ENCODE results near the gene SUFU. TPM values are rescaled to one million over a fixed set of nuclear protein-coding genes. Genes with fewer than 3 reads are reported as not detected.

Gene SUFU
- total and polyA plus RNA-seq, 2 of the 13 experiments (the other 11 are each of a cell fraction or from before 2014, with no cell fraction given) = 2.9 to 5.5 TPM

GRCh38 chr10:102669206-102670064 is 165.7 kb downstream of the SUFU start (continued):
- no peak for TF ChIP-seq HNF1A (IDR thresholded peaks at IDR 0.05; ENCODE audit: low read depth)
- no peak for TF ChIP-seq HNF1A (CRISPR knock-in tag; IDR thresholded peaks at IDR 0.05; ENCODE audit: borderline replicate concordance)
- TF ChIP-seq ZFX (CRISPR knock-in tag; IDR thresholded peaks at IDR 0.05; ENCODE audit: low read depth) = peak; percentile 86
- no peak for TF ChIP-seq ZNF724P (CRISPR knock-in tag; IDR thresholded peaks at IDR 0.05; ENCODE audit: borderline replicate concordance)
- 0 out of 2 replicates have a peak, but pooled peaks have one; percentile 15 for TF ChIP-seq MED1 (CRISPR knock-in tag; IDR thresholded peaks at IDR 0.05)
- TF ChIP-seq XRCC5 (optimal IDR thresholded peaks at IDR 0.05; ENCODE audit: low read length) = peak; percentile 23
- no peak for TF ChIP-seq CAMTA2 (CRISPR knock-in tag; IDR thresholded peaks at IDR 0.05; ENCODE audit: borderline replicate concordance)
- TF ChIP-seq TIGD3 (CRISPR knock-in tag; IDR thresholded peaks at IDR 0.05; ENCODE audit: borderline replicate concordance) = no peak
- TF ChIP-seq ZNF280B (CRISPR knock-in tag; IDR thresholded peaks at IDR 0.05; ENCODE audit: borderline replicate concordance) = 0 out of 2 replicates have a peak, but pooled peaks have one; percentile 15
- 0 out of 2 replicates have a peak, but pooled peaks have one; percentile 25 for TF ChIP-seq KAT8 (CRISPR knock-in tag; IDR thresholded peaks at IDR 0.05)
- TF ChIP-seq ZNF776 (CRISPR knock-in tag; IDR thresholded peaks at IDR 0.05) = no peak
- no peak for TF ChIP-seq SNAPC5 (CRISPR knock-in tag; IDR thresholded peaks at IDR 0.05; ENCODE audit: borderline replicate concordance)
- 0 out of 2 replicates have a peak, but pooled peaks have one; percentile 63 for TF ChIP-seq ZNF704 (CRISPR knock-in tag; IDR thresholded peaks at IDR 0.05; ENCODE audit: borderline replicate concordance)

Measured in HepG2 (cell line).